ENCODE data around the gene SPC25. TPM values are rescaled to one million over a fixed set of nuclear protein-coding genes. Genes with fewer than 3 reads are reported as not detected.

SPC25 gene
- total RNA-seq, 1 experiment from 2014 or later, result 64.3 TPM

GRCh38 chr2:168929031-168929430 is 38.8 kb upstream of the SPC25 start:
- TF ChIP-seq, protein P1, sequence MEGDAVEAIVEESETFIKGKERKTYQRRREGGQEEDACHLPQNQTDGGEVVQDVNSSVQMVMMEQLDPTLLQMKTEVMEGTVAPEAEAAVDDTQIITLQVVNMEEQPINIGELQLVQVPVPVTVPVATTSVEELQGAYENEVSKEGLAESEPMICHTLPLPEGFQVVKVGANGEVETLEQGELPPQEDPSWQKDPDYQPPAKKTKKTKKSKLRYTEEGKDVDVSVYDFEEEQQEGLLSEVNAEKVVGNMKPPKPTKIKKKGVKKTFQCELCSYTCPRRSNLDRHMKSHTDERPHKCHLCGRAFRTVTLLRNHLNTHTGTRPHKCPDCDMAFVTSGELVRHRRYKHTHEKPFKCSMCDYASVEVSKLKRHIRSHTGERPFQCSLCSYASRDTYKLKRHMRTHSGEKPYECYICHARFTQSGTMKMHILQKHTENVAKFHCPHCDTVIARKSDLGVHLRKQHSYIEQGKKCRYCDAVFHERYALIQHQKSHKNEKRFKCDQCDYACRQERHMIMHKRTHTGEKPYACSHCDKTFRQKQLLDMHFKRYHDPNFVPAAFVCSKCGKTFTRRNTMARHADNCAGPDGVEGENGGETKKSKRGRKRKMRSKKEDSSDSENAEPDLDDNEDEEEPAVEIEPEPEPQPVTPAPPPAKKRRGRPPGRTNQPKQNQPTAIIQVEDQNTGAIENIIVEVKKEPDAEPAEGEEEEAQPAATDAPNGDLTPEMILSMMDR (conservative IDR thresholded peaks at IDR 0.05; ENCODE audit: low read depth, low read length), result no peak
- no peak for TF ChIP-seq EZH2 (IDR thresholded peaks at IDR 0.05; ENCODE audit: borderline replicate concordance, low read depth, low read length, poor library complexity, severe bottlenecking)
- intact Hi-C loops (cut with micrococcal nuclease; ENCODE audit: unreplicated experiment), result no loop called here
- no TSS peak for BruUV-seq (replicated peaks)
- no peak overlapping the region for H3K27ac ChIP-seq (ENCODE audit: low read depth, low read length, poor library complexity, severe bottlenecking)
- H3K4me3 ChIP-seq (ENCODE audit: low read depth, low read length, poor library complexity, severe bottlenecking), result no peak overlapping the region
- no peak for DNase-seq (ENCODE audit: low spot score)
- H3K9me3 ChIP-seq (ENCODE audit: low read depth, low read length, poor library complexity, severe bottlenecking), result no peaks in the 10 kb centered on the region
- H3K4me1 ChIP-seq (ENCODE audit: insufficient read depth, low read length, poor library complexity, severe bottlenecking), result no peaks in the 10 kb centered on the region
- H3K27me3 ChIP-seq (replicated peaks; ENCODE audit: insufficient read depth, low read depth, low read length, poor library complexity), result no peaks in the 10 kb centered on the region
- CTCF ChIA-PET, result no interaction called here
- POLR2A ChIA-PET (ENCODE audit: low non-redundant PET), result no interaction called here
- no peaks in the 10 kb centered on the region for H3K36me3 ChIP-seq (ENCODE audit: insufficient read depth, low read length, poor library complexity, severe bottlenecking)

GRCh38 chr2:168928113-168928831 is 38.0 kb upstream of the SPC25 start:
- H3K9me3 ChIP-seq (ENCODE audit: low read depth, low read length, poor library complexity, severe bottlenecking), result no peaks in the 10 kb centered on the region
- ChIA-PET POLR2A (ENCODE audit: low non-redundant PET) (no interaction called here), CTCF (no interaction called here)
- no peaks in the 10 kb centered on the region for H3K36me3 ChIP-seq (ENCODE audit: insufficient read depth, low read length, poor library complexity, severe bottlenecking)
- no peak overlapping the region for H3K27ac ChIP-seq (ENCODE audit: low read depth, low read length, poor library complexity, severe bottlenecking)
- no peaks in the 10 kb centered on the region for H3K27me3 ChIP-seq (replicated peaks; ENCODE audit: insufficient read depth, low read depth, low read length, poor library complexity)
- H3K4me1 ChIP-seq (ENCODE audit: insufficient read depth, low read length, poor library complexity, severe bottlenecking), result no peaks in the 10 kb centered on the region
- no TSS peak for BruUV-seq (replicated peaks)
- DNase-seq (ENCODE audit: low spot score), result no peak
- no peak for TF ChIP-seq EZH2 (IDR thresholded peaks at IDR 0.05; ENCODE audit: borderline replicate concordance, low read depth, low read length, poor library complexity, severe bottlenecking)
- TF ChIP-seq, protein P1 (conservative IDR thresholded peaks at IDR 0.05; ENCODE audit: low read depth, low read length), result no peak
- no peak overlapping the region for H3K4me3 ChIP-seq (ENCODE audit: low read depth, low read length, poor library complexity, severe bottlenecking)
- intact Hi-C loops (cut with micrococcal nuclease; ENCODE audit: unreplicated experiment), result no loop called here

- Histone ChIP-seq H3K27ac (ENCODE audit: low read depth, low read length, poor library complexity, severe bottlenecking) (no peak overlapping the region), H3K4me3 (ENCODE audit: low read depth, low read length, poor library complexity, severe bottlenecking) (no peak overlapping the region), H3K27me3 (replicated peaks; ENCODE audit: insufficient read depth, low read depth, low read length, poor library complexity) (no peaks in the 10 kb centered on the region), H3K9me3 (ENCODE audit: low read depth, low read length, poor library complexity, severe bottlenecking) (no peaks in the 10 kb centered on the region), H3K36me3 (ENCODE audit: insufficient read depth, low read length, poor library complexity, severe bottlenecking) (no peaks in the 10 kb centered on the region), H3K4me1 (ENCODE audit: insufficient read depth, low read length, poor library complexity, severe bottlenecking) (no peaks in the 10 kb centered on the region)
- TF ChIP-seq, protein P1 (conservative IDR thresholded peaks at IDR 0.05; ENCODE audit: low read depth, low read length), result no peak
- TF ChIP-seq EZH2 (IDR thresholded peaks at IDR 0.05; ENCODE audit: borderline replicate concordance, low read depth, low read length, poor library complexity, severe bottlenecking), result no peak
- CTCF ChIA-PET, result no interaction called here
- POLR2A ChIA-PET (ENCODE audit: low non-redundant PET), result interaction anchor here (0.6 kb wide), 1 partner anchor 187 kb away, joined by 4 read pairs; no protein-coding TSS in a partner anchor
- intact Hi-C loops (cut with micrococcal nuclease; ENCODE audit: unreplicated experiment), result no loop called here
- no peak for DNase-seq (ENCODE audit: low spot score)
- BruUV-seq (replicated peaks), result no TSS peak
Observed at GRCh38 chr2:168926621-168927386, 36.6 kb upstream of the SPC25 start.

Data from A673 (cell line).